Ovary (tissue), 3 donors: ENCODE results near the gene KRTAP15-1.

Source experiments
- POLR2A ChIP-seq: fragments of 450-650 bp; IDR thresholded peaks from one replicate; pipeline ENCODE4 v1.6.1; 2017; ENCODE audit warnings: antibody characterized with exemption, mild to moderate bottlenecking, moderate library complexity
- TF ChIP-seq, protein P1 (sequence below), 3 donors: fragments of 450-650 bp in 2 of 3; fragments of 200-600 bp in 1 of 3; IDR thresholded peaks; one replicate each; pipeline versions ENCODE4 v1.5.1 to v1.8.0; 2016 to 2022; ENCODE audit warnings: antibody characterized with exemption in 3 of 3, mild to moderate bottlenecking in 1 of 3
- donor health status: DM: no; HTN: no; CAD: no.

DNA sequence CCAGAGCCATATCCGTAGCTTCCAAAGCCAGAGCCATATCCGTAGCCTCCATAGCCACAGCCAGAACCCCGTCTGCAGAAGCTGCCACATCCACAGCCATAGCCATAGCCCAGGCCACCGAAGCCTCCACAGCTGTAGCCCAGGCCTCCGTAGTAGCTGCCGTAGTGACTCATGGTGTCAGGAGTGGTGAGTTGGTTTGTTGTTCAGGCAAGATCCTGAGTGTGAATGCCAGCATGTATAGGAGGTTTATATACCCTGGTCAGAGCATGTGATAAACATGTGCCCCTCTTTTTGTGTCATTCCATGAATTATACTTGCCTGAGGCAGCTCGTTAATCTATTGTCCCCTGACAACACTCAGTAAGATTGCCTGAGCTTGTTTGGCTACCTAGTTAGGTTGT lies 40.1 kb downstream of the KRTAP15-1 start, which contains the start of gene KRTAP19-1:
- TF ChIP-seq, protein P1, sequence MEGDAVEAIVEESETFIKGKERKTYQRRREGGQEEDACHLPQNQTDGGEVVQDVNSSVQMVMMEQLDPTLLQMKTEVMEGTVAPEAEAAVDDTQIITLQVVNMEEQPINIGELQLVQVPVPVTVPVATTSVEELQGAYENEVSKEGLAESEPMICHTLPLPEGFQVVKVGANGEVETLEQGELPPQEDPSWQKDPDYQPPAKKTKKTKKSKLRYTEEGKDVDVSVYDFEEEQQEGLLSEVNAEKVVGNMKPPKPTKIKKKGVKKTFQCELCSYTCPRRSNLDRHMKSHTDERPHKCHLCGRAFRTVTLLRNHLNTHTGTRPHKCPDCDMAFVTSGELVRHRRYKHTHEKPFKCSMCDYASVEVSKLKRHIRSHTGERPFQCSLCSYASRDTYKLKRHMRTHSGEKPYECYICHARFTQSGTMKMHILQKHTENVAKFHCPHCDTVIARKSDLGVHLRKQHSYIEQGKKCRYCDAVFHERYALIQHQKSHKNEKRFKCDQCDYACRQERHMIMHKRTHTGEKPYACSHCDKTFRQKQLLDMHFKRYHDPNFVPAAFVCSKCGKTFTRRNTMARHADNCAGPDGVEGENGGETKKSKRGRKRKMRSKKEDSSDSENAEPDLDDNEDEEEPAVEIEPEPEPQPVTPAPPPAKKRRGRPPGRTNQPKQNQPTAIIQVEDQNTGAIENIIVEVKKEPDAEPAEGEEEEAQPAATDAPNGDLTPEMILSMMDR (IDR thresholded peaks at IDR 0.05): no peak
- TF ChIP-seq POLR2A: no peak
